Fibroblast of skin of right biceps (primary cell): ENCODE measurements around the gene MOB1B.
A peak's percentile ranks its signal among the peaks of the same experiment; 100 is the strongest.
"Not testable (repeated sequence)": the region's sequence is repeated elsewhere in the genome, so short reads cannot be mapped to it uniquely, and the experiment has no call there.

ENCODE experiments used
- DNase-seq: peaks from one replicate; pipeline ENCODE4 v3.0.0-alpha.2; 2013

MOB1B gene

GRCh38 chr4:70958681-70959080 is 56.5 kb downstream of the MOB1B start:
- DNase-seq: peak; percentile 91

GRCh38 chr4:70969076-70969475 is 66.9 kb downstream of the MOB1B start:
- DNase-seq: no peak

GRCh38 chr4:70976252-70976651 is 74.1 kb downstream of the MOB1B start:
- no peak for DNase-seq

- DNase-seq: no peak
Measured at GRCh38 chr4:70979445-70980008, 77.4 kb downstream of the MOB1B start.

GRCh38 chr4:70980196-70980595 is 78.0 kb downstream of the MOB1B start:
- DNase-seq: no peak

GRCh38 chr4:70984106-70984505 is 81.9 kb downstream of the MOB1B start:
- DNase-seq: no peak

- DNase-seq: no peak
Measured at GRCh38 chr4:70984589-70984988, 82.4 kb downstream of the MOB1B start.

- no peak for DNase-seq
Measured at GRCh38 chr4:70991596-70991995, 89.4 kb downstream of the MOB1B start.

GRCh38 chr4:70992391-70992881 is 90.3 kb downstream of the MOB1B start:
- no peak for DNase-seq

- peak; percentile 91 for DNase-seq
Measured at GRCh38 chr4:70993181-70994068, 91.3 kb downstream of the MOB1B start, which contains the start of gene DCK. Gene DCK, plus strand, starts transcription at chr4:70993649. Its CDS starts 187 bp downstream, at chr4:70993836.

- no peak for DNase-seq
Measured at GRCh38 chr4:70994069-70994366, 91.8 kb downstream of the MOB1B start.

- DNase-seq: no peak
Measured at GRCh38 chr4:70994387-70995099, 92.4 kb downstream of the MOB1B start.

- DNase-seq: no peak
Measured at GRCh38 chr4:70996018-70996360, 93.8 kb downstream of the MOB1B start.

- no peak for DNase-seq
Measured at GRCh38 chr4:70997036-70997435, 94.9 kb downstream of the MOB1B start.

GRCh38 chr4:70997546-70997945 is 95.4 kb downstream of the MOB1B start:
- no peak for DNase-seq

GRCh38 chr4:70999639-71000038 is 97.5 kb downstream of the MOB1B start:
- DNase-seq: not testable (repeated sequence)

GRCh38 chr4:71001363-71001762 is 99.2 kb downstream of the MOB1B start:
- DNase-seq: not testable (repeated sequence)

- no peak for DNase-seq
Measured at GRCh38 chr4:71004281-71004851, 102.2 kb downstream of the MOB1B start.

GRCh38 chr4:71005025-71005424 is 102.9 kb downstream of the MOB1B start:
- not testable (repeated sequence) for DNase-seq

GRCh38 chr4:71006203-71006907 is 104.2 kb downstream of the MOB1B start:
- no peak for DNase-seq

- DNase-seq: no peak
Measured at GRCh38 chr4:71008196-71008595, 106.0 kb downstream of the MOB1B start.

- DNase-seq: peak; percentile 82
Measured at GRCh38 chr4:71009086-71009485, 106.9 kb downstream of the MOB1B start.
